ENCODE measurements around the gene RPS6KA4. TPM values are rescaled to one million over a fixed set of nuclear protein-coding genes. Genes with fewer than 3 reads are reported as not detected.

RPS6KA4 gene
- polyA plus RNA-seq, 1 donor from 2014 or later: 24.6 TPM

DNA sequence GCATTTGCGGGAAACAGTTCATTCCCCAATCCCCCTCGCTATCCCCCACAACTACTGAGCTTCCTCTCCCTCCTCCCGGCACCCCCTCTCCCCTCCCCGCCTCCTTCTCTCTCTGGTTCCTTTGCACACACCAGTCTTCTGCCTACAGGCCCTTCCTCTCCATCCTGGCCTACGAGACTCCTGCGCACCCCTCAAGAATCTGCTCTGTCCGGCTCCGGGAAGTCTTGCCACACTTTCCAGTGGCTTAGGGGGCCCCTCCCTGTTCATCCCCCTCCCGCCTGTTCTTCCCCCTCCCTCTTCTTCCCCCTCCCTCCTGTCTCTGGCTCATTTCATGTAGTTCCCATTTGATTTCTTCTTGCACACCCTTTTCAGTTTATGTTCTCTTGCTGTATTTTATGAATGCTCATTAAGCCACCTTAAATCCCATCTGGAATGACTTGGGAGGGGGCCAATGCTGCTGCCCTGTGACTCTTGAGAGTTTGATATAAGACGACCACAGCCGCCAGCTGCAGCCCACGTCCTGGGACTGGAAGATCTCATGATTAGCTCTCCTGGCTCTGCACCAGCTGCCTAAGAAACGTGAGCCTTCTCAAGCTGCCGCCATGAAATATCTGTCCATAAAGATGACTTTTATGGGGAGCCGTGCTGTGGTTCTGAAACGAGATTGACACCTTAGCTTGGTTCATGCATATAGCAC is 50.9 kb downstream of the RPS6KA4 start:
- Histone ChIP-seq H3K4me3 (ENCODE audit: low read length) (no peak overlapping the region), H4K20me1 (ENCODE audit: insufficient read depth) (no peaks in the 10 kb centered on the region), H3K79me2 (replicated peaks; ENCODE audit: insufficient read depth, low read length) (no peaks in the 10 kb centered on the region), H3K4me2 (ENCODE audit: low read length) (no peak overlapping the region), H3K27ac (ENCODE audit: low read length) (no peak overlapping the region), H3K9ac (ENCODE audit: low read length) (no peak overlapping the region), H3K27me3 (ENCODE audit: insufficient read depth, low read depth, low read length) (no peaks in the 10 kb centered on the region), H3K9me2 (ENCODE audit: insufficient read depth, low read length) (no peaks in the 10 kb centered on the region), H2AFZ (ENCODE audit: low read depth, low read length) (no peak overlapping the region), H3K36me3 (ENCODE audit: insufficient read depth, low read length) (no peaks in the 10 kb centered on the region), H3F3A (ENCODE audit: insufficient read depth, low read length, poor library complexity, severe bottlenecking) (no peaks in the 10 kb centered on the region), H3K9me3 (ENCODE audit: low read length) (no peaks in the 10 kb centered on the region)
- TF ChIP-seq EP300 (conservative IDR thresholded peaks at IDR 0.05; ENCODE audit: poor library complexity, severe bottlenecking) (no peak), TAF1 (IDR thresholded peaks at IDR 0.05; ENCODE audit: low read depth) (no peak), MXI1 (conservative IDR thresholded peaks at IDR 0.05; ENCODE audit: poor library complexity, severe bottlenecking) (no peak), POLR2AphosphoS5 (IDR thresholded peaks at IDR 0.05) (no peak), SMC3 (conservative IDR thresholded peaks at IDR 0.05; ENCODE audit: poor library complexity) (no peak), EZH2 (IDR thresholded peaks at IDR 0.05; ENCODE audit: borderline replicate concordance, insufficient read depth, low read length, poor library complexity, severe bottlenecking) (no peak), CTCF (IDR thresholded peaks at IDR 0.05; ENCODE audit: poor library complexity, severe bottlenecking) (no peak), RAD21 (conservative IDR thresholded peaks at IDR 0.05) (no peak)
- TF ChIP-seq, protein P1, sequence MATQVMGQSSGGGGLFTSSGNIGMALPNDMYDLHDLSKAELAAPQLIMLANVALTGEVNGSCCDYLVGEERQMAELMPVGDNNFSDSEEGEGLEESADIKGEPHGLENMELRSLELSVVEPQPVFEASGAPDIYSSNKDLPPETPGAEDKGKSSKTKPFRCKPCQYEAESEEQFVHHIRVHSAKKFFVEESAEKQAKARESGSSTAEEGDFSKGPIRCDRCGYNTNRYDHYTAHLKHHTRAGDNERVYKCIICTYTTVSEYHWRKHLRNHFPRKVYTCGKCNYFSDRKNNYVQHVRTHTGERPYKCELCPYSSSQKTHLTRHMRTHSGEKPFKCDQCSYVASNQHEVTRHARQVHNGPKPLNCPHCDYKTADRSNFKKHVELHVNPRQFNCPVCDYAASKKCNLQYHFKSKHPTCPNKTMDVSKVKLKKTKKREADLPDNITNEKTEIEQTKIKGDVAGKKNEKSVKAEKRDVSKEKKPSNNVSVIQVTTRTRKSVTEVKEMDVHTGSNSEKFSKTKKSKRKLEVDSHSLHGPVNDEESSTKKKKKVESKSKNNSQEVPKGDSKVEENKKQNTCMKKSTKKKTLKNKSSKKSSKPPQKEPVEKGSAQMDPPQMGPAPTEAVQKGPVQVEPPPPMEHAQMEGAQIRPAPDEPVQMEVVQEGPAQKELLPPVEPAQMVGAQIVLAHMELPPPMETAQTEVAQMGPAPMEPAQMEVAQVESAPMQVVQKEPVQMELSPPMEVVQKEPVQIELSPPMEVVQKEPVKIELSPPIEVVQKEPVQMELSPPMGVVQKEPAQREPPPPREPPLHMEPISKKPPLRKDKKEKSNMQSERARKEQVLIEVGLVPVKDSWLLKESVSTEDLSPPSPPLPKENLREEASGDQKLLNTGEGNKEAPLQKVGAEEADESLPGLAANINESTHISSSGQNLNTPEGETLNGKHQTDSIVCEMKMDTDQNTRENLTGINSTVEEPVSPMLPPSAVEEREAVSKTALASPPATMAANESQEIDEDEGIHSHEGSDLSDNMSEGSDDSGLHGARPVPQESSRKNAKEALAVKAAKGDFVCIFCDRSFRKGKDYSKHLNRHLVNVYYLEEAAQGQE (IDR thresholded peaks at IDR 0.05; ENCODE audit: borderline replicate concordance): no peak

DNA sequence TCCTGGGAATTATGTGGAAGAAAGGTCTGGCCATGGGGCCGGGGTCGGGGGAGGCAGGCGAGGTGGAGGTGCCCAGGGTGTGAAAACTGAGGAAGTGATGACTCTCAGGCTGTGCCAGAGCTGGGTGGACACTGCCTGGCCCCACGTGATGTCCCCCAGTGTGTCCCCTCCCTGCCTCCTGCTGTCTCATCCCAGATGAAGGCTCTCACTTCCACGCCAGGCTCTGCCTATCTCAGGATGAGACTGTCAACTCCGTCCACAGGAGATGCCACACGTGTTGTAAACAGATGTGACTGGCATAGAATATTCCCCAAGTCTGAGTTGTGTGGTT is 51.4 kb downstream of the RPS6KA4 start:
- Histone ChIP-seq H3K36me3 (ENCODE audit: insufficient read depth, low read length) (no peaks in the 10 kb centered on the region), H3K27me3 (ENCODE audit: insufficient read depth, low read depth, low read length) (no peaks in the 10 kb centered on the region), H4K20me1 (ENCODE audit: insufficient read depth) (no peaks in the 10 kb centered on the region), H3K27ac (ENCODE audit: low read length) (no peak overlapping the region), H3K9me2 (ENCODE audit: insufficient read depth, low read length) (no peaks in the 10 kb centered on the region), H3F3A (ENCODE audit: insufficient read depth, low read length, poor library complexity, severe bottlenecking) (no peaks in the 10 kb centered on the region), H3K4me3 (ENCODE audit: low read length) (no peak overlapping the region), H3K79me2 (replicated peaks; ENCODE audit: insufficient read depth, low read length) (no peaks in the 10 kb centered on the region), H3K9ac (ENCODE audit: low read length) (no peak overlapping the region), H2AFZ (ENCODE audit: low read depth, low read length) (no peak overlapping the region), H3K9me3 (ENCODE audit: low read length) (no peaks in the 10 kb centered on the region), H3K4me2 (ENCODE audit: low read length) (no peak overlapping the region)
- TF ChIP-seq MXI1 (conservative IDR thresholded peaks at IDR 0.05; ENCODE audit: poor library complexity, severe bottlenecking): no peak
- no peak for TF ChIP-seq CTCF (IDR thresholded peaks at IDR 0.05; ENCODE audit: poor library complexity, severe bottlenecking)
- no peak for TF ChIP-seq SMC3 (conservative IDR thresholded peaks at IDR 0.05; ENCODE audit: poor library complexity)
- no peak for TF ChIP-seq RAD21 (conservative IDR thresholded peaks at IDR 0.05)
- TF ChIP-seq POLR2AphosphoS5 (IDR thresholded peaks at IDR 0.05): no peak
- TF ChIP-seq EP300 (conservative IDR thresholded peaks at IDR 0.05; ENCODE audit: poor library complexity, severe bottlenecking): no peak
- no peak for TF ChIP-seq EZH2 (IDR thresholded peaks at IDR 0.05; ENCODE audit: borderline replicate concordance, insufficient read depth, low read length, poor library complexity, severe bottlenecking)
- TF ChIP-seq, protein P1 (IDR thresholded peaks at IDR 0.05; ENCODE audit: borderline replicate concordance): no peak
- TF ChIP-seq TAF1 (IDR thresholded peaks at IDR 0.05; ENCODE audit: low read depth): no peak
